Karpas-422 (cell line): ENCODE results near the gene MEGF6. TPM values are rescaled to one million over a fixed set of nuclear protein-coding genes. Genes with fewer than 3 reads are reported as not detected.

Experiments
- DNase-seq: peaks from one replicate; pipeline ENCODE4 v3.0.0-alpha.2; 2015
- H2AFZ ChIP-seq: fragments of 200-600 bp; sonication (generic); 2 replicates; pipeline ENCODE4 v1.6.1; 2014; ENCODE audit warnings: antibody characterized with exemption, low read length, mixed read lengths
- H3K27ac ChIP-seq: fragments of 200-600 bp; sonication (generic); 2 replicates; pipeline ENCODE4 v1.5.1; 2014; ENCODE audit warnings: mild to moderate bottlenecking, low read length, moderate library complexity
- H3K27me3 ChIP-seq: fragments of 200-600 bp; sonication (generic); 2 replicates; pipeline ENCODE4 v1.6.1; 2014; ENCODE audit warnings: low read length, mixed read lengths
- H3K36me3 ChIP-seq: fragments of 200-600 bp; sonication (generic); 2 replicates; pipeline ENCODE4 v1.6.1; 2014; ENCODE audit warnings: low read length, mixed read lengths; ENCODE audit not compliant: insufficient read depth
- H3K4me1 ChIP-seq: fragments of 200-600 bp; sonication (generic); 2 replicates; pipeline ENCODE4 v1.6.1; 2014; ENCODE audit warnings: mild to moderate bottlenecking, low read length, mixed read lengths
- H3K4me2 ChIP-seq: fragments of 200-600 bp; sonication (generic); 2 replicates; pipeline ENCODE4 v1.6.1; 2014; ENCODE audit warnings: low read length, low read depth, mild to moderate bottlenecking; ENCODE audit not compliant: poor library complexity, severe bottlenecking
- H3K4me3 ChIP-seq: fragments of 200-600 bp; sonication (generic); 2 replicates; pipeline ENCODE4 v1.5.1; 2014; ENCODE audit warnings: mild to moderate bottlenecking, antibody characterized with exemption, low read length, mixed read lengths
- H3K79me2 ChIP-seq: fragments of 200-600 bp; sonication (generic); 2 replicates; pipeline ENCODE4 v1.6.1; 2014; ENCODE audit warnings: mild to moderate bottlenecking, low read length, mixed read lengths
- H3K9ac ChIP-seq: fragments of 200-600 bp; sonication (generic); 2 replicates; pipeline ENCODE4 v1.6.0; 2014; ENCODE audit warnings: low read length
- H3K9me2 ChIP-seq: fragments of 200-600 bp; sonication (generic), shearing (Covaris generic); replicated peaks from 2 replicates; pipeline ENCODE4 v1.6.0; 2014; ENCODE audit warnings: mild to moderate bottlenecking, low read length, moderate library complexity; ENCODE audit not compliant: insufficient read depth
- H3K9me3 ChIP-seq: fragments of 300-700, 200-600 bp; sonication (generic); 2 replicates; pipeline ENCODE4 v1.6.1; 2014; ENCODE audit warnings: low read length, mixed read lengths
- H4K20me1 ChIP-seq: fragments of 200-600 bp; sonication (generic); 2 replicates; pipeline ENCODE4 v1.6.1; 2014; ENCODE audit warnings: mild to moderate bottlenecking, antibody characterized with exemption, low read length, low read depth; ENCODE audit not compliant: insufficient read depth
- total RNA-seq: library from RNA; depleted of rRNA; stranded (reverse); fragments of >200 nt; shearing (Covaris generic); gene quantifications from 2 replicates; pipeline ENCODE4 v1.2.3, GENCODE V29; 2014; ENCODE audit warnings: low replicate concordance

The MEGF6 gene
- total RNA-seq, 1 experiment from 2014 or later, result not detected

GRCh38 chr1:3460672-3461131 is 150.6 kb downstream of the MEGF6 start:
- no peaks in the 10 kb centered on the region for H3K9me3 ChIP-seq
- no peak overlapping the region for H2AFZ ChIP-seq
- H3K36me3 ChIP-seq, result no peaks in the 10 kb centered on the region
- no peaks in the 10 kb centered on the region for H3K9me2 ChIP-seq
- H3K9ac ChIP-seq, result no peak overlapping the region
- H3K4me2 ChIP-seq, result no peak overlapping the region
- H3K79me2 ChIP-seq, result no peaks in the 10 kb centered on the region
- no peaks in the 10 kb centered on the region for H3K27me3 ChIP-seq
- no peaks in the 10 kb centered on the region for H4K20me1 ChIP-seq
- H3K27ac ChIP-seq, result no peak overlapping the region
- no peak overlapping the region for H3K4me3 ChIP-seq
- H3K4me1 ChIP-seq, result no peaks in the 10 kb centered on the region
- no peak for DNase-seq

DNA sequence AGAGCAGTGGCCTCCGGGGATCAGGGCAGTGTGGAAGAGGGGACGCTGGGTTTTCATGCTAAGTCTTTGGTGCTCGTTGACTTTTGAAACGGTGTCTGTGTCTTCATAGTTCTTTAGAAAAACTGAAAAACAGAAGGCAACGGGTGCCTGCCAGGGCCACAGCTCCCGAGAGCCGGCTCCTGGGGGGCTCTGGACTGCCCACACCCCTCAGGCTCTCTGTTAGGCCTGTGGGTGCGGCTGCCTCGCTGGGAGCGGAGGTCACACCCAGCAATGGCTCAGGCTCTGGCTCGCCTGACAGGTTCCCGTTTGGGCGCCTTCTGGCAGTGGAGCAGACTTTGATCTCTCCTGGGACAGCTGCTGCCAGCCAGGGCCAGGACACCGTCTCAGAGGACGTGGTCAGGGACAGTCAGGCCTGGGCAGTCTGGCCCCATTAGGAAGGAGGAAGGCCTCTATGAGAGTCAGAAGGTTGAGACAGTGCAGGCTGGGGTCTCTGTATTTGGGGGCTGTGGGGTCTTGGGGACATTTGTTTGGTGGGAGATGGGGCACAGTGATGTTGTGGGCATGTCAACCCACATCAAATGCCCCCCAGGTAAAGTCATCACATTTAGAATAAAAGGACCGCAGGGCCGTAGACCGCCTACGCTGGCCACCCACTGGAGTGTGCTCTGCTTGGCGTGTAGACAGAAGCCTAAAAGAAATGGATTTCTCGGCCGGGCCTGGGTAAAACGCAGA is 151.2 kb downstream of the MEGF6 start:
- DNase-seq, result no peak
- H3K4me1 ChIP-seq, result no peaks in the 10 kb centered on the region
- H3K79me2 ChIP-seq, result no peaks in the 10 kb centered on the region
- H3K27ac ChIP-seq, result no peak overlapping the region
- H3K9me2 ChIP-seq, result no peaks in the 10 kb centered on the region
- no peaks in the 10 kb centered on the region for H3K9me3 ChIP-seq
- no peaks in the 10 kb centered on the region for H4K20me1 ChIP-seq
- H3K4me2 ChIP-seq, result no peak overlapping the region
- H3K4me3 ChIP-seq, result no peak overlapping the region
- H3K36me3 ChIP-seq, result no peaks in the 10 kb centered on the region
- H3K27me3 ChIP-seq, result no peaks in the 10 kb centered on the region
- H2AFZ ChIP-seq, result no peak overlapping the region
- no peak overlapping the region for H3K9ac ChIP-seq

GRCh38 chr1:3459051-3459908 is 152.0 kb downstream of the MEGF6 start:
- H3K9me2 ChIP-seq, result no peaks in the 10 kb centered on the region
- no peaks in the 10 kb centered on the region for H3K9me3 ChIP-seq
- H4K20me1 ChIP-seq, result no peaks in the 10 kb centered on the region
- no peak overlapping the region for H3K4me2 ChIP-seq
- H3K27ac ChIP-seq, result no peak overlapping the region
- no peak for DNase-seq
- no peaks in the 10 kb centered on the region for H3K4me1 ChIP-seq
- no peaks in the 10 kb centered on the region for H3K79me2 ChIP-seq
- H3K36me3 ChIP-seq, result no peaks in the 10 kb centered on the region
- H2AFZ ChIP-seq, result no peak overlapping the region
- H3K4me3 ChIP-seq, result no peak overlapping the region
- no peaks in the 10 kb centered on the region for H3K27me3 ChIP-seq
- no peak overlapping the region for H3K9ac ChIP-seq

DNA sequence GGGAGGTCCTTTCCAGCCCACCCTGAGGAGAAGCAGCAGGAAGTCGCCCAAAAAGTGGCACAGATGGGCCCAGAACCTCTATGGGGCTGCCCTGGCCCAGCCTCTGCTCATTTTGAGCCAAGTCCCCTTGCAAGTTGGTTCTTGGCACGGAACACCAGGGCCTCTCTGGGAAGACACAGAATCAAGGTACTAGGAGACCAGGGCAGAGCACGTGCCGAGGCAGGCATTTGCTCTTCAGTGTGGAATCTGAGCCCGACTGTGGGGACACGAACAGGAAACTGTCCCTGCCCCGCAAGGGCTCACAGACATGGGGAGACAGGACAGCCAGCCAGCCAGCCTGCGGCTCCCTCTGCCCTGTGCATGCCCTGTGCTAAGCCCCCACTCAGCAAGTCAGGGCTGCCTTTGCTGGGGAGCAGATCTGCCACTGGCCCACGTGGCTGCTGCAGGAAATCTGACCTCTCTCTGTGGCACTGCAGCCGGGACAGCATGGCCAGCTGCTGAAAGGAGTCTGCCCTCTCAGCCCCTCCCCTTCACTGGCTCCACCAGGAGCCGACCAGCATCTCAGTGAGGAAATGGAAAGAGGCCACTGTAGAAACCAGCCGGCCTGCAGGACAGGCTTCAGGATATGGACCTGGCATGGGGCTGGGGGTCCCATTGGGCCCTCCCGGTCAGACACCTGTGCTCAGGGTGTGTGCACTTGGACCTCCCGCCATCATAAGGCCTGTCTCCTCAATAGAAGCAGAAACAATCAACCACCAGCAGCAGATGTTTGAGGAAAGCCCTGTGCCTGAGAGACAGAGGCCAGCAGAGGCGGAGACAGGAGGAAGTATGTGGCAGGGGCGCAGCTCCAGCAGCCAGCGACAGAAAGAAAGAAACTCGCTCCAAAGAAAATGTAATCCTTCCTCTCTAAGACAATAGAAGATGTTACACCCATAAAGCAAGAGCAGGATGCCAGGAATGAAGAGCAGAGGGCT is 153.1 kb downstream of the MEGF6 start:
- Histone ChIP-seq H4K20me1 (peaks cover 4% of the 10 kb centered on the region; the same call in 1 of the 2 replicates), H3K9me2 (no peaks in the 10 kb centered on the region), H3K9ac (no peak overlapping the region), H3K9me3 (no peaks in the 10 kb centered on the region), H3K27ac (no peak overlapping the region), H3K27me3 (no peaks in the 10 kb centered on the region), H3K36me3 (no peaks in the 10 kb centered on the region), H3K79me2 (no peaks in the 10 kb centered on the region), H3K4me2 (no peak overlapping the region), H3K4me3 (no peak overlapping the region), H3K4me1 (no peaks in the 10 kb centered on the region), H2AFZ (no peak overlapping the region)
- no peak for DNase-seq

- no peak for DNase-seq
- Histone ChIP-seq H3K4me3 (no peak overlapping the region), H4K20me1 (peaks cover 5% of the 10 kb centered on the region; the same call in 1 of the 2 replicates), H3K4me1 (no peaks in the 10 kb centered on the region), H3K9me2 (no peaks in the 10 kb centered on the region), H3K79me2 (no peaks in the 10 kb centered on the region), H2AFZ (no peak overlapping the region), H3K9me3 (no peaks in the 10 kb centered on the region), H3K27me3 (no peaks in the 10 kb centered on the region), H3K4me2 (no peak overlapping the region), H3K27ac (no peak overlapping the region), H3K36me3 (no peaks in the 10 kb centered on the region), H3K9ac (no peak overlapping the region)
Observed at GRCh38 chr1:3456964-3457909, 154.1 kb downstream of the MEGF6 start.

DNA sequence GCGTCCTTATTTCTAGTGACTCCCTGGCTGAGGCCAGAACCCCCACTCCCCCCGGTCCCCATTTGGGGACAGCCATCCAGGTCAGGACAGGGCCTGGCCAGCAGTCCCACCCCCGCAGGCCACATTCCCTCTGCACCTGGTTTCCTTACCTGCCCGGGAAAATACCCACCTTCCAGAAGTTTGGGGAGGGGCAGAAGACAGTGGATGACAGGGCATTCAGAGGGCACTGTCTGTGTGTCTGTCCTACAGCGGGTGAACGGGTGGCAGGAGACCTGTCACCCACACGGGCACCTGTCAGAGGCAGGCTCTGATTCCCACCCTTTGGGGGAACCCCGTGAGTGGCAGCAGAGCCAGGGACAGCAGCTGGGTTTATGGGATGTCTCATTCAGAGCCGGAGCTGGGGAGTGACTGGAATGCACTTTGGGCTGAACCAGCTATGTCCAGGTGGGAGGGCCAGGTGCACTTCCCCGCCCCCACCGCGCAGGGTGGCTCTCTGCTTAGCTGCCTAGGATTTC is 154.8 kb downstream of the MEGF6 start:
- Histone ChIP-seq H3K4me2 (no peak overlapping the region), H3K9me3 (no peaks in the 10 kb centered on the region), H3K79me2 (no peaks in the 10 kb centered on the region), H3K27me3 (no peaks in the 10 kb centered on the region), H4K20me1 (peaks cover 5% of the 10 kb centered on the region; the same call in 1 of the 2 replicates), H3K4me1 (no peaks in the 10 kb centered on the region), H3K36me3 (no peaks in the 10 kb centered on the region), H3K27ac (no peak overlapping the region), H3K4me3 (no peak overlapping the region), H3K9me2 (no peaks in the 10 kb centered on the region), H3K9ac (no peak overlapping the region), H2AFZ (no peak overlapping the region)
- DNase-seq, result no peak
